Measurements from ENCODE around the gene PHF21A.

GRCh38 chr11:46018651-46019050, 102.6 kb downstream of the PHF21A start:
- TF ChIP-seq CREM (IDR thresholded peaks at IDR 0.05; ENCODE audit: low read depth), result no peak
- TF ChIP-seq TCF3 (IDR thresholded peaks at IDR 0.05; ENCODE audit: borderline replicate concordance, insufficient read depth, low read depth, low read length), result no peak

Measured in GM12878 (cell line).